Activated CD4-positive, alpha-beta memory T cell treated with anti-CD3 and anti-CD28 coated beads, Interleukin-2, amount 10 ng/mL, durations not matched to agents 7 days and 5 days (primary cell): Measurements from ENCODE around the gene SF1. TPM values are rescaled to one million over a fixed set of nuclear protein-coding genes. Genes with fewer than 3 reads are reported as not detected.
A peak's percentile ranks its signal among the peaks of the same experiment; 100 is the strongest.

Experiments used
- CTCF ChIA-PET: fragments of 350-600 bp; sonication (Branson Sonifier 250); formaldehyde crosslinking; loops from one replicate; lab custom pipeline; 2021; ENCODE audit warnings: antibody characterized with exemption, inconsistent platforms; lab: Charles Lee
- POLR2A ChIA-PET: fragments of 350-600 bp; sonication (Branson Sonifier 250); formaldehyde crosslinking; loops from one replicate; lab custom pipeline; 2021; ENCODE audit warnings: antibody characterized with exemption; lab: Charles Lee
- DNase-seq: peaks from one replicate; pipeline ENCODE4 v3.0.0-alpha.2; 2020
- H3K27ac Mint-ChIP-seq: one replicate; pipeline ENCODE4 v1.8.0; 2021; ENCODE audit warnings: mild to moderate bottlenecking, mixed read lengths
- H3K27me3 Mint-ChIP-seq: one replicate; pipeline ENCODE4 v1.8.0; 2021; ENCODE audit warnings: mixed read lengths
- H3K36me3 Mint-ChIP-seq: one replicate; pipeline ENCODE4 v1.8.0; 2021; ENCODE audit warnings: low read depth, mixed read lengths
- H3K4me1 Mint-ChIP-seq: one replicate; pipeline ENCODE4 v1.8.0; 2021; ENCODE audit warnings: mixed read lengths
- H3K4me3 Mint-ChIP-seq: one replicate; pipeline ENCODE4 v1.8.0; 2021; ENCODE audit warnings: mild to moderate bottlenecking, mixed read lengths
- H3K9me3 Mint-ChIP-seq: one replicate; pipeline ENCODE4 v1.8.0; 2021; ENCODE audit warnings: mixed read lengths
- total RNA-seq, 2 experiments: library from RNA; stranded (reverse); gene quantifications; one replicate each; pipeline ENCODE4 v1.2.3, GENCODE V29; 2021

SF1 gene
- total RNA-seq, 2 experiments from 2014 or later = 385 to 390 TPM

DNA sequence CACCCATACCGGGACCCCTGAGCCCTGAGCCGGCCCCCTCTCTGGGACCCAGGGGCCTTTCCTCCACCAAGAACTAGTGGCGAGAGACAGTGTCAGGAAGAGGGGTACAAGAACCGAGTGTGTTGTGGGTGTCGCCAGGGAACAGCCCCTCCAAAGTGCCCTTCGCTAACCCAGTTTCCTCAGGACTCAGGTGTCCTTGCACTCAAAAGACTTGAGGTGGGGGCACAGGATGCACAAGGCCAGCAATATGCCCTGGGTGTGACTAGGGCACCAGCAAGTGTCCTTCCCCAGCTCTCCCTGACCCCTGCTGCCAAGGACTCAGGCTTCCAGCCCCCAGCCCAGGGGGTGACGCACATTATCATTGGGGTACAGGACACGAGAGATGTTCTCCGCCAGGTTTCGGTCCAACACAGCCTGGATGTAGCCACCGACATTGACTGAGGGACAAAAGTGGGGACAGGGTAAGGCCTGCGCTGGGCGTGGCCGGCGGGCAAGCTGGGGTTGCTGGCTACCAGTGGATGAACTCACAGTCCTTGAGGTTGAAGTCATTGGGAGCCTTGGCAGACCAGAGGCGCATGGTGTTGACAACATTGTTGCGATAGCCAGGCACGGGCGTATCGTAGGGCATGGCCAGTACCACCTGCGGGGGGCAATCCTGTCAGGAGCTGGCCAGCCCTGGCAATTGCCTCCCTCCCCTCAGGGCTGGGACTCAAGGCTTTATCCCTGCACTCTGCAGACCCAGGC is 23.3 kb downstream of the SF1 start:
- no peak overlapping the region for H3K4me3 Mint-ChIP-seq
- no peaks in the 10 kb centered on the region for H3K27me3 Mint-ChIP-seq
- ChIA-PET POLR2A (interaction anchor here (0.7 to 2.4 kb wide), 3 partner anchors 8 to 10 kb away, joined by 3 to 15 read pairs (median 5); partner anchors contain the start of gene RASGRP2), CTCF (interaction anchor here (0.5 to 11.8 kb wide), 3 partner anchors 10 to 91 kb away, joined by 3 to 132 read pairs (median 4); partner anchors contain the start of gene RASGRP2)
- peaks cover 21% of the 10 kb centered on the region for H3K4me1 Mint-ChIP-seq
- H3K9me3 Mint-ChIP-seq = no peaks in the 10 kb centered on the region
- H3K27ac Mint-ChIP-seq = no peak overlapping the region
- DNase-seq = no peak
- H3K36me3 Mint-ChIP-seq = peaks cover 21% of the 10 kb centered on the region

GRCh38 chr11:64754124-64754918 is 24.0 kb downstream of the SF1 start:
- Mint-ChIP-seq H3K9me3 (no peaks in the 10 kb centered on the region), H3K27me3 (no peaks in the 10 kb centered on the region), H3K36me3 (peaks cover 19% of the 10 kb centered on the region), H3K4me3 (no peak overlapping the region), H3K4me1 (peaks cover 18% of the 10 kb centered on the region), H3K27ac (no peak overlapping the region)
- ChIA-PET POLR2A (interaction anchor here (1.8 to 15.7 kb wide), 3 partner anchors 8 to 9 kb away, joined by 5 to 435 read pairs (median 15); partner anchors contain the start of genes PYGM and RASGRP2), CTCF (interaction anchor here (0.5 kb wide), 1 partner anchor 90 kb away, joined by 4 read pairs; no protein-coding TSS in a partner anchor)
- no peak for DNase-seq

- Mint-ChIP-seq H3K27me3 (no peaks in the 10 kb centered on the region), H3K27ac (no peak overlapping the region), H3K4me3 (no peak overlapping the region), H3K9me3 (no peaks in the 10 kb centered on the region), H3K36me3 (peaks cover 19% of the 10 kb centered on the region), H3K4me1 (peaks cover 18% of the 10 kb centered on the region)
- POLR2A ChIA-PET = interaction anchor here (1.1 to 15.7 kb wide), 4 partner anchors 9 to 25 kb away, joined by 4 to 435 read pairs (median 10); partner anchors contain the start of genes PYGM, RASGRP2 and SF1
- no peak for DNase-seq
- CTCF ChIA-PET = interaction anchor here (1.5 kb wide), 1 partner anchor 7 kb away, joined by 5 read pairs; no protein-coding TSS in a partner anchor
Observed at GRCh38 chr11:64753380-64754123, 24.8 kb downstream of the SF1 start.

GRCh38 chr11:64753019-64753379 is 25.3 kb downstream of the SF1 start:
- ChIA-PET POLR2A (interaction anchor here (1.1 to 15.7 kb wide), 4 partner anchors 9 to 25 kb away, joined by 4 to 435 read pairs (median 6); partner anchors contain the start of genes PYGM, RASGRP2 and SF1), CTCF (interaction anchor here (1.0 to 1.5 kb wide), 2 partner anchors 8 to 15 kb away, joined by 3 to 5 read pairs; no protein-coding TSS in a partner anchor)

DNA sequence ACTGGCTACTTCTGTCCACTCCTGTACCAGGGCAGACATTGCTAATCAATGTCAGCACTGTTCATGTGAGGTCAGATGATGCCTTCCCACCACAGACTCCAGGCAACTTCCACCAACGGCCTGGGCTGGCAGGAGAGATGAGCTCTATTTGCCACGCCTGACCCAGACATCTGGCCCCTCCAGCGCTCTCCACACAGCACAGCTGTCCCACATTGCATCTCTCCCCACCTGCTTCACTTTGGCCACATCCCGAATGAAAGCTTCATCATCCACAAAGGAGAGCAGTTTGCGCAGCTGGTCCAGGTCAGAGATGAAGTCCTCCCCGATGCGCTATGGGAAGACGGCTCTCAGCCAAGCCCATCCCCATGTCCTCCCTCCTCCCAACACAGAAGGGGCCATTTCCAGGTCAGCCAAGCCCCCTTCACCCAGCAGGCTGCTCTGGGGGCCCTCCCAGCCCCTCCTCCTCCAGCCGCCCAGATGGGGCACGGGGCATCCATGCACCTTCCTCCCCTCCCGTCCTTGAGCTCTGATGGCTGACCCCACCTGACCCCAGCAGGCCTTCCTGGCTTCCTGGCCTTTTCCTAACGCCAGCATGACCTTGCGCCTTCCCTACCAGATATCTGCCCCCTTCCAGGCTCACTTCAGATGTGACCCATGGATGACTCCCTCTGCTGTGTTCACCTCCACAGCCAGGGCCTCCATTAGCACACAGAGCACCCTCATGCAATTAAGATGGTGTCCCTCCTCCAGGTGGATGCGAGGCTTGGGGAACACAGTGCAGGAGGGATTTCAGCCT is 26.0 kb downstream of the SF1 start:
- peaks cover 26% of the 10 kb centered on the region for H3K36me3 Mint-ChIP-seq
- H3K27ac Mint-ChIP-seq = no peak overlapping the region
- no peak overlapping the region for H3K4me3 Mint-ChIP-seq
- H3K27me3 Mint-ChIP-seq = no peaks in the 10 kb centered on the region
- no peaks in the 10 kb centered on the region for H3K9me3 Mint-ChIP-seq
- peaks cover 25% of the 10 kb centered on the region for H3K4me1 Mint-ChIP-seq
- ChIA-PET CTCF (interaction anchor here (1.0 to 1.5 kb wide), 2 partner anchors 9 to 16 kb away, joined by 3 to 5 read pairs; no protein-coding TSS in a partner anchor), POLR2A (interaction anchor here (1.1 to 15.7 kb wide), 4 partner anchors 8 to 26 kb away, joined by 4 to 435 read pairs (median 6); partner anchors contain the start of genes PYGM, RASGRP2 and SF1)
- no peak for DNase-seq

More at GRCh38 chr11:64753019-64753379, 25.3 kb downstream of the SF1 start:
- H3K4me3 Mint-ChIP-seq = no peak overlapping the region
- H3K9me3 Mint-ChIP-seq = no peaks in the 10 kb centered on the region
- H3K4me1 Mint-ChIP-seq = peaks cover 22% of the 10 kb centered on the region
- peaks cover 24% of the 10 kb centered on the region for H3K36me3 Mint-ChIP-seq
- no peaks in the 10 kb centered on the region for H3K27me3 Mint-ChIP-seq
- no peak overlapping the region for H3K27ac Mint-ChIP-seq
- no peak for DNase-seq

DNA sequence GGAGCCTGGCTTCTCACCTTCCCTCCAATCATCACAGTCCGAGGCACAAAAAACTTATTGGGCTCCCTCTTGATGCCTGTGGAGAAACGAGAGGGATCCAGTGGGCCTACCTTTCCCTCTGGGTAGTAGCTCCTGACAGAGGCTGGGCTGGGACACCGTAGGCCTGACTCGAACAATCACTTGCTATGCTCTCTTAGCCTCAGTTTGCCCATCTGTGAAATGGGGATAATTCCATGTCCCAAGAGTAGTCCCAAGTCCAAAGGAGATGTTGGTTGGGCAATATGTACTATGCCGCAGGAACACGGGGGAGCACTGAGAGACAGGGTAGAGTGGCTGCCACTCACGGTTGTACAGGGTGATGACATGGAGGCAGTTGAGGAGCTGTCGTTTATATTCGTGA is 26.8 kb downstream of the SF1 start:
- peaks cover 26% of the 10 kb centered on the region for H3K36me3 Mint-ChIP-seq
- H3K4me1 Mint-ChIP-seq = peaks cover 30% of the 10 kb centered on the region
- no peaks in the 10 kb centered on the region for H3K27me3 Mint-ChIP-seq
- no peak overlapping the region for H3K4me3 Mint-ChIP-seq
- ChIA-PET POLR2A (interaction anchor here (1.3 to 15.7 kb wide), 3 partner anchors 11 to 27 kb away, joined by 5 to 435 read pairs (median 6); partner anchors contain the start of genes PYGM and SF1), CTCF (no interaction called here)
- no peaks in the 10 kb centered on the region for H3K9me3 Mint-ChIP-seq
- no peak for DNase-seq
- H3K27ac Mint-ChIP-seq = no peak overlapping the region

- Mint-ChIP-seq H3K27me3 (no peaks in the 10 kb centered on the region), H3K36me3 (peaks cover 26% of the 10 kb centered on the region), H3K9me3 (no peaks in the 10 kb centered on the region), H3K27ac (no peak overlapping the region), H3K4me1 (peaks cover 34% of the 10 kb centered on the region), H3K4me3 (no peak overlapping the region)
- ChIA-PET CTCF (interaction anchor here (1.3 kb wide), 1 partner anchor 9 kb away, joined by 4 read pairs; no protein-coding TSS in a partner anchor), POLR2A (interaction anchor here (1.1 to 15.7 kb wide), 2 partner anchors 12 to 21 kb away, joined by 3 to 435 read pairs; partner anchors contain the start of gene PYGM)
- DNase-seq = no peak
Observed at GRCh38 chr11:64751136-64751535, 27.2 kb downstream of the SF1 start.

DNA sequence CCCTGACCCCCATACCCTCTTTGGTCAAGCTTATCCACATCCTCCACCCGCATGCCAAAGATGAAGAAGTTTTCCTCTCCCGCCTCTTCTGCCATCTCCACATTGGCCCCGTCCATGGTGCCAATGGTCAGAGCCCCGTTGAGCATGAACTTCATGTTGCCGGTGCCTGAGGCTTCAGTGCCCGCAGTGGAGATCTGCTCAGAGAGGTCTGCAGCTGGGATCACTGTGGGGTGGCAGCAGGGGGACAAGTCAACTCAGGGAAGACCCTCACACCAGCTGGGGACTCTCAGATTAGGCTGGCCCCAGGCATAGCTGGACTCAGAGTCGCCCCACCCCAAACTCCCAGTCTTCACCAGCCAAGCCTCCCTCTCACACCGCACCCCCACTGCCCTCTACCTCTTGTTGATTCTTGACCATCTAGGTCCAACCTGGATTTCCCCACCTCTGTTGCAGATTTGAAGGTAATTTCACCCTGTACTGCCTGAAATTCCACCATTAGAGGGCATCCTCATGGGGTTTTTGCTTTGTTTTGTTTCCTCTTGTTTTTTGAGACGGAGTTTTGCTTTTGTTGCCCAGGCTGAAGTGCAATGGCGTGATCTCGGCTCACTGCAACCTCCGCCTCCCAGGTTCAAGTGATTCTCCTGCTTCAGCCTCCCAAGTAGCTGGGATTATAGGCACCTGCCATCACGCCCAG is 27.8 kb downstream of the SF1 start:
- H3K4me3 Mint-ChIP-seq = no peak overlapping the region
- no peaks in the 10 kb centered on the region for H3K9me3 Mint-ChIP-seq
- peak overlapping the region; percentile 33 for H3K27ac Mint-ChIP-seq
- no peaks in the 10 kb centered on the region for H3K27me3 Mint-ChIP-seq
- peaks cover 38% of the 10 kb centered on the region for H3K4me1 Mint-ChIP-seq
- ChIA-PET CTCF (interaction anchor here (1.3 kb wide), 1 partner anchor 10 kb away, joined by 4 read pairs; no protein-coding TSS in a partner anchor), POLR2A (interaction anchor here (1.1 to 15.7 kb wide), 2 partner anchors 12 to 21 kb away, joined by 3 to 435 read pairs; partner anchors contain the start of gene PYGM)
- no peak for DNase-seq
- H3K36me3 Mint-ChIP-seq = peaks cover 26% of the 10 kb centered on the region

DNA sequence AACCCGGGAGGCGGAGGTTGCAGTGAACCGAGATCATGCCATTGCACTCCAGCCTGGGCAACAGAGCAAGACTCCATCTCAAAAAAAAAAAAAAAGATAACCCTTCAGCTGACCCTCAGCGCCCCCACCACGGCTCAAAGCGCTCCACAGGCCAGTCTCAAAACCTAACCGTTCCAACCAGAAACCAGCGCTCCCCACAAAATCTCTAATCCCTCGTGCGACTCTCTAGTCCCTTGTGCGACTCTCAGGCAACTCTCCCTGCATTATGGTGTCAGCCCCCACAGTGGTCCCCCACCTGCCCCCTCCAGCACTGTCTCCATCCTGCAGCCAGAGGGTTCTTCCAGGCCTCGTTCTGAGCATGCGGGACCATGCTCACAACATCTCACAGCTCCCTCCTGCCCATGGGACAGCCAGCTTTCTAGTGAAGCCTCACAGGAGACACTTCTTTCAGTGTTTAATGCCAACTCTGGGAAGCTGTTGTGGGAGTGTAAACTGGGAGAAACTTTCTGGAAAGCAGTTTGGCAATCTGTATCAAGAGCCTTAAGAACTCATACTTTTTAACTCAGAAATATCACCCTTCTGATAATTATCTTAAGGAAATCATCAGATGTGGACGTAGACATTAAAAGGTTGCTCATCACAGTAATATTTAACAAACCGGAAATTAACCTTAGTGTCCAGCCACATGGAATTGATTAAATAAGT is 30.2 kb downstream of the SF1 start:
- no peak for DNase-seq
- Mint-ChIP-seq H3K4me1 (peaks cover 49% of the 10 kb centered on the region), H3K27ac (peak overlapping the region; percentile 44), H3K27me3 (no peaks in the 10 kb centered on the region), H3K36me3 (peaks cover 33% of the 10 kb centered on the region), H3K4me3 (no peak overlapping the region), H3K9me3 (no peaks in the 10 kb centered on the region)
- ChIA-PET CTCF (interaction anchor here (1.5 to 9.8 kb wide), 3 partner anchors 13 to 24 kb away, joined by 3 to 132 read pairs (median 10); partner anchors contain the start of gene PYGM), POLR2A (interaction anchor here (10.4 to 15.7 kb wide), 2 partner anchors 15 to 27 kb away, joined by 197 to 435 read pairs; partner anchors contain the start of genes PYGM and SF1)

DNA sequence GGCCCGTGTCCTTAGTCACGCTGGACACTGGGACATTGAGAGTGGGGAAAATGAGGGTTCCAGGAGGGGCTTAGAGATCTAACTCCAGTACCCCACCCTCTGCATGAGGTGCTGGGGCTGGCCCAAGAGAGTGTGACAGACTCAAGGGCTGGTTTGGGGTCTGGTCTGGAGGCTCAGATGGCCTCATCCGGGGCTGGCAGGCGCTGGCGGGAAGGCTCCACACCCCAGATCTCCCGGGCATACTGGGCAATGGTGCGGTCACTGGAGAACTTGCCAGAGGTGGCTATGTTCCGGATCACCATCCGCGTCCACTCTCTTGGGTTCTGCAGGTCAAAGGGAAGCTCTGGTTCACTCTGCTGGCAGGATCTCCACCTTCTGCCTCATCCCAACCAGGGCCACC is 31.9 kb downstream of the SF1 start:
- H3K27me3 Mint-ChIP-seq = no peaks in the 10 kb centered on the region
- no peak for DNase-seq
- ChIA-PET POLR2A (interaction anchor here (0.8 to 15.7 kb wide), 6 partner anchors 8 to 294 kb away, joined by 3 to 435 read pairs (median 10); partner anchors contain the start of genes PYGM and SF1), CTCF (interaction anchor here (1.5 to 9.8 kb wide), 3 partner anchors 14 to 26 kb away, joined by 3 to 132 read pairs (median 10); partner anchors contain the start of gene PYGM)
- no peaks in the 10 kb centered on the region for H3K9me3 Mint-ChIP-seq
- peaks cover 50% of the 10 kb centered on the region for H3K4me1 Mint-ChIP-seq
- H3K36me3 Mint-ChIP-seq = peaks cover 24% of the 10 kb centered on the region
- H3K27ac Mint-ChIP-seq = peak overlapping the region; percentile 62
- peak overlapping the region; percentile 17 for H3K4me3 Mint-ChIP-seq
